ENCODE results near the gene NME2. TPM values are rescaled to one million over a fixed set of nuclear protein-coding genes. Genes with fewer than 3 reads are reported as not detected.
"Not testable (repeated sequence)": the region's sequence is repeated elsewhere in the genome, so short reads cannot be mapped to it uniquely, and the experiment has no call there.

NME2 gene
- total and polyA plus RNA-seq, 8 donors: 137 to 371 (median 286) TPM

GRCh38 chr17:51120739-51121619 is 45.2 kb upstream of the NME2 start, which contains the start of gene SPAG9:
Gene SPAG9, minus strand, starts transcription at chr17:51120868. Its CDS starts 212 bp downstream, at chr17:51120656.
- Histone ChIP-seq H3K4me3 (peak within 1 kb of the TSS; percentile 79 to 99 (median 94)), H3K4me1 (peaks cover 0 to 27% (median 10%) of the 10 kb centered on the region in 3 donors), H3K27ac (peak within 1 kb of the TSS; percentile 98 to 100 (median 99)), H3K27me3 (no peaks in the 10 kb centered on the region), H3K9me3 (no peaks in the 10 kb centered on the region), H3K36me3 (no peaks in the 10 kb centered on the region)
- intact Hi-C loops (cut with DNase I): no loop called here
- peak; percentile 94 to 96 (median 94) for DNase-seq
- ATAC-seq: peak; percentile 69 to 84 (median 76)
- WGBS, 2 donors: 0 to 1% methylated on average over 55 to 68 of the region's 68 CpGs
- no peak for FAIRE-seq
- no peak for TF ChIP-seq CTCF (IDR thresholded peaks at IDR 0.05)

GRCh38 chr17:51121620-51122472 is 44.4 kb upstream of the NME2 start:
- Histone ChIP-seq H3K27ac (peak overlapping the region; percentile 98 to 100 (median 99)), H3K4me3 (peak overlapping the region in 3 of 4 donors; percentile 23 to 99 (median 79)), H3K27me3 (no peaks in the 10 kb centered on the region), H3K9me3 (no peaks in the 10 kb centered on the region), H3K36me3 (no peaks in the 10 kb centered on the region), H3K4me1 (peaks cover 4 to 28% (median 14%) of the 10 kb centered on the region in 3 donors)
- ATAC-seq: peak; percentile 72 to 86 (median 76)
- no peak for FAIRE-seq
- DNase-seq: peak; percentile 83 to 94 (median 90)
- no peak for TF ChIP-seq CTCF (IDR thresholded peaks at IDR 0.05)
- intact Hi-C loops (cut with DNase I): no loop called here
- 5 to 8% methylated on average over 23 of the region's 23 CpGs for WGBS, 2 donors

- Histone ChIP-seq H3K27ac (peak overlapping the region; percentile 98 to 100 (median 99)), H3K4me3 (peak overlapping the region in 2 of 4 donors; percentile 79 to 99), H3K4me1 (peaks cover 4 to 22% (median 11%) of the 10 kb centered on the region in 3 donors)
- 66 to 73% methylated on average over 10 of the region's 10 CpGs for WGBS, 2 donors
- H3K27me3 ChIP-seq; intact Hi-C loops (cut with DNase I); FAIRE-seq; H3K36me3 ChIP-seq; DNase-seq; ATAC-seq; H3K9me3 ChIP-seq: not testable (repeated sequence)
These were observed 43.6 kb upstream of the NME2 start for GRCh38 chr17:51122473-51123115.

GRCh38 chr17:51124640-51125503 is 41.3 kb upstream of the NME2 start:
- H3K27ac ChIP-seq: no peak overlapping the region
- ATAC-seq: no peak

More at GRCh38 chr17:51124640-51125503, 41.3 kb upstream of the NME2 start:
- no peak overlapping the region for H3K4me3 ChIP-seq
- no peak for DNase-seq
- no peak for TF ChIP-seq CTCF (IDR thresholded peaks at IDR 0.05)
- no peaks in the 10 kb centered on the region for H3K36me3 ChIP-seq
- intact Hi-C loops (cut with DNase I): no loop called here
- H3K27me3 ChIP-seq: no peaks in the 10 kb centered on the region
- FAIRE-seq: no peak
- 79% methylated on average over 5 of the region's 5 CpGs for WGBS, 2 donors
- H3K9me3 ChIP-seq: no peaks in the 10 kb centered on the region
- H3K4me1 ChIP-seq: peaks cover 4 to 13% (median 11%) of the 10 kb centered on the region in 3 donors

Data from pancreas (tissue), 10 donors.